CD4-positive, alpha-beta memory T cell (primary cell): ENCODE measurements around the gene FEM1C. TPM values are rescaled to one million over a fixed set of nuclear protein-coding genes. Genes with fewer than 3 reads are reported as not detected.

Source experiments
- CTCF ChIA-PET: fragments of 350-600 bp; sonication (Branson Sonifier 250); formaldehyde crosslinking; loops from one replicate; lab custom pipeline; 2021; ENCODE audit warnings: inconsistent platforms; ENCODE audit not compliant: partially characterized antibody; lab: Charles Lee
- POLR2A ChIA-PET: fragments of 350-600 bp; sonication (Branson Sonifier 250); formaldehyde crosslinking; loops from one replicate; lab custom pipeline; 2021; ENCODE audit not compliant: partially characterized antibody; lab: Charles Lee
- DNase-seq, 5 donors: peaks; one replicate each; pipeline versions ENCODE4 v3.0.0 to v3.0.0-alpha.2; 2020 to 2022; ENCODE audit warnings: mixed read lengths in 1 of 5
- H3K27ac ChIP-seq: one replicate; pipeline ENCODE4 v1.7.0; 2013; ENCODE audit warnings: low read depth, low read length
- H3K27me3 ChIP-seq: 2 replicates; pipeline ENCODE4 v1.7.0; 2013; ENCODE audit warnings: mild to moderate bottlenecking, low read length, moderate library complexity; ENCODE audit not compliant: insufficient read depth
- H3K36me3 ChIP-seq: 2 replicates; pipeline ENCODE4 v1.7.0; 2013; ENCODE audit warnings: mild to moderate bottlenecking, low read length, moderate library complexity; ENCODE audit not compliant: insufficient read depth
- H3K4me1 ChIP-seq: 2 replicates; pipeline ENCODE4 v1.7.0; 2013; ENCODE audit warnings: mild to moderate bottlenecking, low read length, moderate library complexity; ENCODE audit not compliant: insufficient read depth
- H3K4me3 ChIP-seq, 2 donors: one replicate each; pipeline ENCODE4 v1.7.0; 2013; ENCODE audit warnings: low read length in 2 of 2, mild to moderate bottlenecking in 1 of 2
- H3K9me3 ChIP-seq, 2 donors: one replicate each; pipeline ENCODE4 v1.7.0; 2013; ENCODE audit warnings: low read length in 2 of 2, control low read depth in 1 of 2; ENCODE audit not compliant: control insufficient read depth in 1 of 2
- H3K27ac Mint-ChIP-seq, 7 donors: one replicate each; pipeline ENCODE4 v1.8.0; 2020 to 2021; ENCODE audit warnings: mixed read lengths in 7 of 7, mild to moderate bottlenecking in 6 of 7, inconsistent platforms in 3 of 7, moderate library complexity in 3 of 7
- H3K27me3 Mint-ChIP-seq, 2 donors: one replicate each; pipeline ENCODE4 v1.8.0; 2020 to 2021; ENCODE audit warnings: mixed read lengths in 2 of 2
- H3K36me3 Mint-ChIP-seq, 2 donors: one replicate each; pipeline ENCODE4 v1.8.0; 2020 to 2021; ENCODE audit warnings: mixed read lengths in 2 of 2, inconsistent platforms in 1 of 2, mild to moderate bottlenecking in 1 of 2
- H3K4me1 Mint-ChIP-seq, 4 donors: one replicate each; pipeline ENCODE4 v1.8.0; 2020 to 2021; ENCODE audit warnings: mixed read lengths in 4 of 4, mild to moderate bottlenecking in 1 of 4
- H3K4me3 Mint-ChIP-seq, 8 donors: one replicate each; pipeline ENCODE4 v1.8.0; 2020 to 2021; ENCODE audit warnings: mixed read lengths in 8 of 8, mild to moderate bottlenecking in 7 of 8, moderate library complexity in 6 of 8, inconsistent platforms in 3 of 8
- H3K9me3 Mint-ChIP-seq, 8 donors: one replicate each; pipeline ENCODE4 v1.8.0; 2020 to 2021; ENCODE audit warnings: mixed read lengths in 8 of 8, mild to moderate bottlenecking in 5 of 8, inconsistent platforms in 3 of 8, moderate library complexity in 1 of 8
- intact Hi-C: fragments of 100-400 bp; cut with micrococcal nuclease; formaldehyde crosslinking; loops from one replicate; pipeline ENCODE4 v1.15.1; 2023
- polyA plus RNA-seq, 2 donors: library from polyadenylated mRNA; unstranded; fragments of 300-500 nt; fragmentation: Illumina TruSeq; gene quantifications; one replicate each; pipeline ENCODE4 v1.2.3, GENCODE V29; 2021
- total RNA-seq, 2 experiments: library from RNA; stranded (reverse); gene quantifications; one replicate each; pipeline ENCODE4 v1.2.3, GENCODE V29; 2021

FEM1C gene
- total and polyA plus RNA-seq, 4 experiments from 2014 or later = 2.3 to 19.7 (median 10.6) TPM

GRCh38 chr5:115542086-115542485 lies 2.5 kb downstream of the FEM1C start:
- peaks cover 69% of the 10 kb centered on the region for H3K4me1 ChIP-seq
- peak overlapping the region in 1 of 2 donors; percentile 71 for H3K4me3 ChIP-seq
- H3K27ac Mint-ChIP-seq = peak overlapping the region in 5 of 7 donors; percentile 5 to 98 (median 80)

GRCh38 chr5:115541611-115542010 lies 3.0 kb downstream of the FEM1C start:
- DNase-seq = no peak
- H3K4me1 Mint-ChIP-seq = peaks cover 54 to 84% (median 66%) of the 10 kb centered on the region in 4 donors
- Histone ChIP-seq H3K4me3 (peak overlapping the region; percentile 25 to 55), H3K27me3 (no peaks in the 10 kb centered on the region), H3K27ac (peak overlapping the region; percentile 7), H3K9me3 (peaks cover 0 to 3% of the 10 kb centered on the region in 2 donors), H3K36me3 (peaks cover 13% of the 10 kb centered on the region), H3K4me1 (peaks cover 74% of the 10 kb centered on the region)
- H3K27ac Mint-ChIP-seq = peak overlapping the region in 2 of 7 donors; percentile 5 to 98
- H3K4me3 Mint-ChIP-seq = peak overlapping the region; percentile 22 to 100 (median 95)
- intact Hi-C loops = no loop called here
- ChIA-PET CTCF (interaction anchor here (0.6 to 1.2 kb wide), 3 partner anchors 23 to 297 kb away, joined by 3 read pairs; no protein-coding TSS in a partner anchor), POLR2A (no interaction called here)
- H3K27me3 Mint-ChIP-seq = no peaks in the 10 kb centered on the region
- H3K9me3 Mint-ChIP-seq = peaks cover 0 to 8% (median 4%) of the 10 kb centered on the region in 8 donors
- H3K36me3 Mint-ChIP-seq = peaks cover 47 to 72% of the 10 kb centered on the region in 2 donors

More at GRCh38 chr5:115542086-115542485, 2.5 kb downstream of the FEM1C start:
- ChIA-PET POLR2A (no interaction called here), CTCF (interaction anchor here (0.6 to 2.1 kb wide), 3 partner anchors 31 to 297 kb away, joined by 3 to 13 read pairs (median 3); no protein-coding TSS in a partner anchor)
- H3K27me3 Mint-ChIP-seq = no peaks in the 10 kb centered on the region
- H3K36me3 ChIP-seq = peaks cover 13% of the 10 kb centered on the region
- peak overlapping the region; percentile 93 to 100 (median 95) for H3K4me3 Mint-ChIP-seq
- H3K27ac ChIP-seq = peak overlapping the region; percentile 7
- DNase-seq = no peak
- intact Hi-C loops = no loop called here
- peaks cover 49 to 80% (median 61%) of the 10 kb centered on the region in 4 donors for H3K4me1 Mint-ChIP-seq
- no peaks in the 10 kb centered on the region for H3K27me3 ChIP-seq
- H3K36me3 Mint-ChIP-seq = peaks cover 42 to 67% of the 10 kb centered on the region in 2 donors
- H3K9me3 Mint-ChIP-seq = peaks cover 0 to 8% (median 4%) of the 10 kb centered on the region in 8 donors
- H3K9me3 ChIP-seq = peaks cover 0 to 3% of the 10 kb centered on the region in 2 donors

GRCh38 chr5:115535479-115536035 lies 9.0 kb downstream of the FEM1C start:
- intact Hi-C loops = loop anchor here (2.0 kb wide), 1 partner anchor 13 kb away; no protein-coding TSS in a partner anchor
- Histone ChIP-seq H3K4me1 (peaks cover 90% of the 10 kb centered on the region), H3K4me3 (no peak overlapping the region), H3K36me3 (peaks cover 13% of the 10 kb centered on the region), H3K27me3 (no peaks in the 10 kb centered on the region), H3K9me3 (no peaks in the 10 kb centered on the region), H3K27ac (no peak overlapping the region)
- DNase-seq = no peak
- Mint-ChIP-seq H3K9me3 (no peaks in the 10 kb centered on the region), H3K36me3 (peaks cover 65 to 70% of the 10 kb centered on the region in 2 donors), H3K27ac (peak overlapping the region in 1 of 7 donors; percentile 47), H3K27me3 (no peaks in the 10 kb centered on the region), H3K4me1 (peaks cover 67 to 89% (median 78%) of the 10 kb centered on the region in 4 donors), H3K4me3 (peak overlapping the region in 6 of 8 donors; percentile 9 to 71 (median 40))
- POLR2A ChIA-PET = no interaction called here
- CTCF ChIA-PET = no interaction called here

GRCh38 chr5:115532517-115532916 lies 12.1 kb downstream of the FEM1C start:
- H3K9me3 Mint-ChIP-seq = no peaks in the 10 kb centered on the region
- peak overlapping the region in 3 of 8 donors; percentile 0 to 73 (median 13) for H3K4me3 Mint-ChIP-seq
- H3K4me1 Mint-ChIP-seq = peaks cover 57 to 82% (median 71%) of the 10 kb centered on the region in 4 donors
- Histone ChIP-seq H3K4me3 (no peak overlapping the region), H3K27ac (no peak overlapping the region), H3K36me3 (no peaks in the 10 kb centered on the region), H3K9me3 (no peaks in the 10 kb centered on the region), H3K4me1 (peaks cover 73% of the 10 kb centered on the region), H3K27me3 (no peaks in the 10 kb centered on the region)
- DNase-seq = no peak
- no peaks in the 10 kb centered on the region for H3K27me3 Mint-ChIP-seq
- ChIA-PET POLR2A (no interaction called here), CTCF (no interaction called here)
- H3K36me3 Mint-ChIP-seq = peaks cover 45% of the 10 kb centered on the region in 2 donors
- intact Hi-C loops = no loop called here
- peak overlapping the region in 1 of 7 donors; percentile 13 for H3K27ac Mint-ChIP-seq

DNA sequence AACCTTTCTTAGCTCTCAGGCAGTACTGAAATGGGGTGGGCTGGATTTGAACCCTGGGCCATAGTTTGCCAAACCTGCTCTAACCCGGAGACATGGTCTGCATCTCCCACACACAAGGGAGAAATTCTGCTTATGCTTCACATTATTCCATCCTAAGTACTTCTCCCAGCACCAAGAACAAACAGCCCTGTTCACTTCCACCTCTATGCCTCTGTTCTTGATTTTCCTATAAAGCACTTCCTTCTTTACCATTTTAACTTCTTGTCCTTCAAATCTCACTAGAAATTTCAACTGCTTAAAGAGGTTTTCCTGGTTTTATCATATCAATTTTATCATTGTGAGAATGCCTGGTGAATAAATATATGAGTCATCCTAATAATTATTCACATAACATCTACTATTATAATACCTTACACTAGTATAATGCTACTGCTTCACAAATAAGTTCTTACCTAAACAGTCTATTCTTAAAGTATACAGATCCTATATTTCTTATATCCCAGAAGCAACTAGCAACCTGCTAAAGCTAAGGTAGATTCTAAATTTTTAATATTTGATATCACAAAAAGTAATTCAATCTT lies 12.7 kb downstream of the FEM1C start:
- ChIA-PET CTCF (no interaction called here), POLR2A (no interaction called here)
- Histone ChIP-seq H3K4me3 (no peak overlapping the region), H3K27ac (no peak overlapping the region), H3K4me1 (peaks cover 66% of the 10 kb centered on the region), H3K9me3 (no peaks in the 10 kb centered on the region), H3K36me3 (no peaks in the 10 kb centered on the region), H3K27me3 (no peaks in the 10 kb centered on the region)
- peaks cover 53 to 82% (median 66%) of the 10 kb centered on the region in 4 donors for H3K4me1 Mint-ChIP-seq
- H3K36me3 Mint-ChIP-seq = peaks cover 39 to 40% of the 10 kb centered on the region in 2 donors
- intact Hi-C loops = no loop called here
- H3K9me3 Mint-ChIP-seq = no peaks in the 10 kb centered on the region
- peak overlapping the region in 1 of 7 donors; percentile 0 for H3K27ac Mint-ChIP-seq
- no peak for DNase-seq
- H3K4me3 Mint-ChIP-seq = peak overlapping the region in 3 of 8 donors; percentile 0 to 73 (median 0)
- H3K27me3 Mint-ChIP-seq = no peaks in the 10 kb centered on the region

DNA sequence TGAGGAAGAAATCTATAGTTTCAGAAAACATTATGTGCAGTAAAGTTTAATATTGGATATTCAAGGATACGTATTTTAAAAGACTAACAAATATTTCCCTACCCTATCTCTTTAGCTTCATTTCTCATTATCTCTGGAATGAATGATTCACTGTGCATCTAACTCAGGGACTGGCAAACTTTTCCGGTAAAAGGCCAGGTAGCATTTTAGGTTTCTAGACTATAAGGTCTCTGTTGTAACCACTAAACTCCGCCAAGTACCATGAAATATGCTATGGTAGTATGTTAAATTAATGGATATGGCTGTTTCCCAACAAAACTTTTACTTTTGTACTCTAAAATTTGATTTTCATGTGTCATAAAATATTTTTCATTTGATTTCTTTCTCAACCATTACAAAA lies 13.2 kb downstream of the FEM1C start:
- Histone ChIP-seq H3K9me3 (no peaks in the 10 kb centered on the region), H3K36me3 (no peaks in the 10 kb centered on the region), H3K27me3 (no peaks in the 10 kb centered on the region), H3K4me1 (peaks cover 61% of the 10 kb centered on the region), H3K27ac (no peak overlapping the region), H3K4me3 (no peak overlapping the region)
- intact Hi-C loops = no loop called here
- Mint-ChIP-seq H3K4me3 (peak overlapping the region in 4 of 8 donors; percentile 0 to 73 (median 10)), H3K9me3 (no peaks in the 10 kb centered on the region), H3K27ac (no peak overlapping the region), H3K36me3 (peaks cover 34 to 39% of the 10 kb centered on the region in 2 donors), H3K4me1 (peaks cover 51 to 82% (median 65%) of the 10 kb centered on the region in 4 donors), H3K27me3 (no peaks in the 10 kb centered on the region)
- no peak for DNase-seq
- ChIA-PET CTCF (no interaction called here), POLR2A (interaction anchor here (1.4 kb wide), 1 partner anchor 12 kb away, joined by 3 read pairs; no protein-coding TSS in a partner anchor)

GRCh38 chr5:115530426-115530825 lies 14.1 kb downstream of the FEM1C start:
- peaks cover 26 to 35% of the 10 kb centered on the region in 2 donors for H3K36me3 Mint-ChIP-seq
- Histone ChIP-seq H3K4me3 (no peak overlapping the region), H3K27ac (no peak overlapping the region), H3K9me3 (no peaks in the 10 kb centered on the region), H3K36me3 (peaks cover 3% of the 10 kb centered on the region), H3K4me1 (peaks cover 53% of the 10 kb centered on the region), H3K27me3 (no peaks in the 10 kb centered on the region)
- CTCF ChIA-PET = no interaction called here
- H3K9me3 Mint-ChIP-seq = no peaks in the 10 kb centered on the region
- no peak overlapping the region for H3K27ac Mint-ChIP-seq
- DNase-seq = no peak
- H3K4me3 Mint-ChIP-seq = peak overlapping the region in 1 of 8 donors; percentile 23
- POLR2A ChIA-PET = interaction anchor here (1.4 kb wide), 1 partner anchor 13 kb away, joined by 3 read pairs; no protein-coding TSS in a partner anchor
- no peaks in the 10 kb centered on the region for H3K27me3 Mint-ChIP-seq
- intact Hi-C loops = no loop called here
- H3K4me1 Mint-ChIP-seq = peaks cover 46 to 74% (median 59%) of the 10 kb centered on the region in 4 donors
